IMR-90 (cell line): ENCODE measurements around the gene SPDYC. TPM values are rescaled to one million over a fixed set of nuclear protein-coding genes. Genes with fewer than 3 reads are reported as not detected.

ENCODE experiments used
- ATAC-seq: fragments of 200-7000 bp; cut with Tn5 transposase; 2 replicates; pipeline ENCODE4 v1.9.1; 2020; ENCODE audit warnings: low read depth, mild to moderate bottlenecking, moderate library complexity
- BruUV-seq: library from RNA; stranded (reverse); fragments of 400-500 nt; replicated peaks from 2 replicates; lab custom pipeline; 2021; lab: Mats Ljungman, UMichigan
- CTCF ChIA-PET: fragments of 300-600 bp; formaldehyde crosslinking; extraction: SDS; loops from one replicate; lab custom pipeline; 2021; ENCODE audit warnings: antibody characterized with exemption; lab: Yijun Ruan, JAX
- POLR2A ChIA-PET: fragments of 300-600 bp; sonication (Branson Sonifier 250); formaldehyde crosslinking; loops from one replicate; lab custom pipeline; 2022; ENCODE audit warnings: antibody characterized with exemption; ENCODE audit not compliant: unreplicated experiment; lab: Charles Lee
- DNase-seq: peaks from one replicate; pipeline ENCODE4 v3.0.0; 2013
- H2AFZ ChIP-seq: replicated peaks from 2 replicates; pipeline ENCODE3; 2013; ENCODE audit warnings: low read length, mild to moderate bottlenecking; ENCODE audit not compliant: poor library complexity
- H2AK5ac ChIP-seq: 2 replicates; pipeline ENCODE4 v1.6.1; 2013; ENCODE audit warnings: low read depth, low read length, inconsistent platforms
- H2AK9ac ChIP-seq: replicated peaks from 2 replicates; pipeline ENCODE3; 2013; ENCODE audit warnings: mild to moderate bottlenecking, low read depth, low read length, moderate library complexity; ENCODE audit not compliant: poor library complexity
- H2BK120ac ChIP-seq: 2 replicates; pipeline ENCODE4 v1.6.1; 2013; ENCODE audit warnings: low read depth, low read length, inconsistent platforms
- H2BK15ac ChIP-seq: 3 replicates; pipeline ENCODE4 v1.6.1; 2013; ENCODE audit warnings: low read depth, low read length, inconsistent platforms
- H2BK20ac ChIP-seq: 2 replicates; pipeline ENCODE4 v1.6.1; 2013; ENCODE audit warnings: low read depth, mild to moderate bottlenecking, inconsistent platforms, low read length, moderate library complexity
- H2BK5ac ChIP-seq: 2 replicates; pipeline ENCODE4 v1.6.1; 2013; ENCODE audit warnings: mild to moderate bottlenecking, low read depth, low read length, inconsistent platforms; ENCODE audit not compliant: poor library complexity, severe bottlenecking
- H3K14ac ChIP-seq: replicated peaks from 2 replicates; pipeline ENCODE4 v1.6.1; 2013; ENCODE audit warnings: low read depth, low read length, inconsistent platforms
- H3K18ac ChIP-seq: 2 replicates; pipeline ENCODE4 v1.6.1; 2013; ENCODE audit warnings: low read depth, low read length, control low read depth
- H3K23ac ChIP-seq: 2 replicates; pipeline ENCODE4 v1.6.1; 2013; ENCODE audit warnings: low read depth, low read length, inconsistent platforms
- H3K27ac ChIP-seq: 2 replicates; pipeline ENCODE4 v1.5.1; 2013; ENCODE audit warnings: mild to moderate bottlenecking, control low read depth, low read length; ENCODE audit not compliant: insufficient read depth
- H3K27me3 ChIP-seq: 2 replicates; pipeline ENCODE4 v1.6.1; 2013; ENCODE audit warnings: low read length; ENCODE audit not compliant: control insufficient read depth, insufficient read depth
- H3K36me3 ChIP-seq: 2 replicates; pipeline ENCODE4 v1.6.1; 2013; ENCODE audit warnings: low read length, mixed read lengths; ENCODE audit not compliant: control insufficient read depth, insufficient read depth
- H3K4ac ChIP-seq: 2 replicates; pipeline ENCODE4 v1.6.1; 2013; ENCODE audit warnings: low read depth, low read length, inconsistent platforms
- H3K4me1 ChIP-seq: 2 replicates; pipeline ENCODE4 v1.6.1; 2013; ENCODE audit warnings: low read length, mixed read lengths; ENCODE audit not compliant: control insufficient read depth, insufficient read depth
- H3K4me2 ChIP-seq: 2 replicates; pipeline ENCODE4 v1.6.1; 2013; ENCODE audit warnings: low read depth, mild to moderate bottlenecking, control low read depth, low read length, moderate library complexity
- H3K4me3 ChIP-seq: 2 replicates; pipeline ENCODE4 v1.5.1; 2013; ENCODE audit warnings: low read depth, mild to moderate bottlenecking, control low read depth, low read length, moderate library complexity; ENCODE audit not compliant: insufficient read depth
- H3K56ac ChIP-seq: 2 replicates; pipeline ENCODE4 v1.6.1; 2013; ENCODE audit warnings: low read length, inconsistent platforms; ENCODE audit not compliant: insufficient read depth; ENCODE audit errors: extremely low read depth
- H3K79me1 ChIP-seq, 2 experiments: 2 replicates each; pipeline ENCODE4 v1.6.1; 2013; ENCODE audit warnings: low read length in 2 of 2, inconsistent platforms in 1 of 2, low read depth in 1 of 2
- H3K9ac ChIP-seq: 2 replicates; pipeline ENCODE4 v1.6.1; 2013; ENCODE audit warnings: low read depth, low read length, control low read depth
- H3K9me1 ChIP-seq: 2 replicates; pipeline ENCODE4 v1.6.1; 2013; ENCODE audit warnings: low read length, inconsistent platforms; ENCODE audit not compliant: insufficient read depth
- H3K9me3 ChIP-seq: 2 replicates; pipeline ENCODE4 v1.6.1; 2013; ENCODE audit warnings: low read length; ENCODE audit not compliant: control insufficient read depth, insufficient read depth
- H4K20me1 ChIP-seq: 2 replicates; pipeline ENCODE4 v1.6.1; 2013; ENCODE audit warnings: low read length, inconsistent platforms; ENCODE audit not compliant: insufficient read depth
- H4K5ac ChIP-seq: 2 replicates; pipeline ENCODE4 v1.6.1; 2013; ENCODE audit warnings: mild to moderate bottlenecking, low read depth, low read length, control low read depth
- H4K8ac ChIP-seq, 2 experiments: 2 replicates each; pipeline ENCODE4 v1.6.1; 2013; ENCODE audit warnings: low read depth in 2 of 2, low read length in 2 of 2, control low read depth in 1 of 2, inconsistent platforms in 1 of 2
- H4K91ac ChIP-seq: 2 replicates; pipeline ENCODE4 v1.6.1; 2013; ENCODE audit warnings: low read depth, low read length, inconsistent platforms; ENCODE audit not compliant: insufficient read depth
- BHLHE40 ChIP-seq: fragments of 150-350 bp; IDR thresholded peaks from 2 replicates; pipeline ENCODE4 v1.6.1; 2016; ENCODE audit warnings: mild to moderate bottlenecking, low read depth, low read length
- CEBPB ChIP-seq: IDR thresholded peaks from 2 replicates; pipeline ENCODE4 v1.6.1; 2012; ENCODE audit warnings: low read depth, low read length, improper control_type of control experiment
- CHD1 ChIP-seq: IDR thresholded peaks from 2 replicates; pipeline ENCODE4 v1.6.1; 2012; ENCODE audit warnings: low read depth, low read length, improper control_type of control experiment
- CTCF ChIP-seq: conservative IDR thresholded peaks from 2 replicates; pipeline ENCODE4 v1.5.1; 2012; ENCODE audit warnings: mild to moderate bottlenecking, low read depth, low read length, improper control_type of control experiment
- ELK1 ChIP-seq: fragments of 150-350 bp; IDR thresholded peaks from 2 replicates; pipeline ENCODE4 v1.6.1; 2016; ENCODE audit warnings: low read depth, mild to moderate bottlenecking, low read length, moderate library complexity, borderline replicate concordance
- FOS ChIP-seq: fragments of 150-350 bp; IDR thresholded peaks from 2 replicates; pipeline ENCODE4 v1.6.1; 2016; ENCODE audit warnings: low read depth, low read length
- MAZ ChIP-seq: IDR thresholded peaks from 2 replicates; pipeline ENCODE4 v1.6.1; 2012; ENCODE audit warnings: low read depth, mild to moderate bottlenecking, low read length, improper control_type of control experiment, moderate library complexity, borderline replicate concordance
- MXI1 ChIP-seq: IDR thresholded peaks from 2 replicates; pipeline ENCODE4 v1.6.1; 2012; ENCODE audit warnings: low read depth, mild to moderate bottlenecking, low read length, moderate library complexity, borderline replicate concordance
- NFE2L2 ChIP-seq: fragments of 150-350 bp; IDR thresholded peaks from 2 replicates; pipeline ENCODE4 v1.6.1; 2016; ENCODE audit warnings: low read depth, mild to moderate bottlenecking, low read length
- POLR2A ChIP-seq: IDR thresholded peaks from 2 replicates; pipeline ENCODE4 v1.6.1; 2012; ENCODE audit warnings: mild to moderate bottlenecking, low read depth, low read length
- RAD21 ChIP-seq: IDR thresholded peaks from 2 replicates; pipeline ENCODE4 v1.6.1; 2012; ENCODE audit warnings: low read length, improper control_type of control experiment
- RCOR1 ChIP-seq: IDR thresholded peaks from 2 replicates; pipeline ENCODE4 v1.6.1; 2012; ENCODE audit warnings: mild to moderate bottlenecking, low read length, improper control_type of control experiment; ENCODE audit not compliant: insufficient replicate concordance
- RFX5 ChIP-seq: IDR thresholded peaks from 2 replicates; pipeline ENCODE4 v1.8.0; 2012; ENCODE audit warnings: low read depth, mild to moderate bottlenecking, low read length, moderate library complexity
- SMC3 ChIP-seq: fragments of 150-350 bp; IDR thresholded peaks from 2 replicates; pipeline ENCODE4 v1.6.1; 2016; ENCODE audit warnings: low read depth, mild to moderate bottlenecking, antibody characterized with exemption, low read length, moderate library complexity
- WGBS, 2 experiments: methylation state at CpG; one replicate each; pipeline versions ENCODE4 v1.1.5 to v1.1.7; 2013; ENCODE audit warnings: missing lambda C conversion rate in 2 of 2; ENCODE audit not compliant: insufficient read length in 1 of 2; ENCODE audit errors: extremely low coverage in 2 of 2; 5-methylcytosine and 5-hydroxymethylcytosine counted together
- dilution Hi-C: fragments of 300-500 bp; cut with HindIII; formaldehyde crosslinking; loops from one replicate; pipeline ENCODE4 v1.14.3; 2018; ENCODE audit warnings: low sequenced_read_pairs; ENCODE audit not compliant: unreplicated experiment
- in situ Hi-C: fragments of 300-500 bp; cut with MboI; formaldehyde crosslinking; loops from 3 replicates; pipeline ENCODE4 v1.14.3; 2019; ENCODE audit warnings: low sequenced_read_pairs, inconsistent platforms, mixed read lengths
- intact Hi-C: fragments of 100-400 bp; cut with micrococcal nuclease; formaldehyde crosslinking; loops from 2 replicates; pipeline ENCODE4 v1.10.0; 2022
- polyA plus RNA-seq, 3 experiments: library from polyadenylated mRNA; depleted of rRNA; stranded (reverse); fragments of >200 nt; gene quantifications; 2 replicates each; pipeline ENCODE4 v1.2.3, GENCODE V29; 2012; ENCODE audit warnings: low replicate concordance in 1 of 3
- total RNA-seq: library from RNA; depleted of rRNA; stranded (reverse); fragments of >200 nt; gene quantifications from 2 replicates; pipeline ENCODE4 v1.2.3, GENCODE V29; 2012

Gene SPDYC
- total and polyA plus RNA-seq, 2 of the 4 experiments (the other 2 are of a cell fraction) = not detected

GRCh38 chr11:65208785-65209710 lies 39.0 kb downstream of the SPDYC start:
- Histone ChIP-seq H3K9ac (no peak overlapping the region), H2BK20ac (no peak overlapping the region), H3K9me1 (peaks cover 4% of the 10 kb centered on the region; the same call in 1 of the 2 replicates), H3K27ac (no peak overlapping the region), H3K4me1 (peaks cover 5% of the 10 kb centered on the region), H3K27me3 (no peaks in the 10 kb centered on the region), H3K4ac (no peak overlapping the region), H4K5ac (no peak overlapping the region), H3K56ac (no peak overlapping the region), H2BK120ac (no peak overlapping the region), H3K4me2 (no peak overlapping the region), H3K79me1 (peaks cover 0 to 11% of the 10 kb centered on the region in 2 experiments; a peak in 1 of 4 replicates), H3K18ac (no peak overlapping the region), H2BK15ac (no peak overlapping the region), H2AFZ (no peak overlapping the region), H2AK5ac (no peak overlapping the region), H2BK5ac (no peak overlapping the region), H2AK9ac (no peak overlapping the region), H3K36me3 (peaks cover 66% of the 10 kb centered on the region), H3K9me3 (no peaks in the 10 kb centered on the region), H3K4me3 (no peak overlapping the region), H4K91ac (no peak overlapping the region), H3K14ac (no peak overlapping the region), H4K20me1 (peaks cover 11% of the 10 kb centered on the region; the same call in 1 of the 2 replicates), H3K23ac (no peak overlapping the region), H4K8ac (no peak overlapping the region)
- POLR2A ChIA-PET = no interaction called here
- CTCF ChIA-PET = no interaction called here
- ATAC-seq (no peak), DNase-seq (no peak)
- intact Hi-C loops (no loop called here), dilution Hi-C loops (no loop called here), in situ Hi-C loops (no loop called here)
- no TSS peak for BruUV-seq
- 100% methylated on average over 2 of the region's 13 CpGs; no CpG with 5 or more reads in 1 of the 2 experiments for WGBS, 2 experiments
- TF ChIP-seq SMC3 (no peak), RCOR1 (no peak), FOS (no peak), RAD21 (no peak), CEBPB (no peak), RFX5 (no peak), MAZ (no peak), CTCF (no peak), POLR2A (no peak), BHLHE40 (no peak), NFE2L2 (no peak), CHD1 (no peak), MXI1 (no peak), ELK1 (no peak)
